CD4-positive, CD25-positive, alpha-beta regulatory T cell (primary cell): ENCODE data around the gene TAF10. TPM values are rescaled to one million over a fixed set of nuclear protein-coding genes. Genes with fewer than 3 reads are reported as not detected.

Experiments
- ATAC-seq, 2 donors: fragments of 150-1000 bp; cut with Tn5 transposase; one replicate each; pipeline ENCODE4 v1.10.0; 2021; ENCODE audit warnings: low read depth in 2 of 2, moderate number of reproducible peaks in 2 of 2, moderate library complexity in 1 of 2
- DNase-seq, 3 donors: peaks; one replicate each; pipeline versions ENCODE4 v3.0.0 to v3.0.0-alpha.2; 2012 to 2022; ENCODE audit warnings: mixed read lengths in 1 of 3
- H3K27ac ChIP-seq: one replicate; pipeline ENCODE4 v1.7.0; 2013; ENCODE audit warnings: mild to moderate bottlenecking, low read length; ENCODE audit not compliant: insufficient read depth, poor library complexity, severe bottlenecking
- H3K27me3 ChIP-seq: one replicate; pipeline ENCODE4 v1.7.0; 2013; ENCODE audit warnings: low read length; ENCODE audit not compliant: control insufficient read depth, insufficient read depth
- H3K36me3 ChIP-seq: one replicate; pipeline ENCODE4 v1.7.0; 2013; ENCODE audit warnings: mild to moderate bottlenecking, low read length, moderate library complexity; ENCODE audit not compliant: control insufficient read depth, insufficient read depth
- H3K4me1 ChIP-seq: 2 replicates; pipeline ENCODE4 v1.7.0; 2013; ENCODE audit warnings: mild to moderate bottlenecking, low read length; ENCODE audit not compliant: insufficient read depth, control insufficient read depth, poor library complexity, severe bottlenecking
- H3K4me3 ChIP-seq: one replicate; pipeline ENCODE4 v1.7.0; 2013; ENCODE audit warnings: low read depth, mild to moderate bottlenecking, low read length, moderate library complexity
- H3K9me3 ChIP-seq, 2 experiments: 1 replicate in 1 of 2; 2 replicates in 1 of 2; pipeline ENCODE4 v1.7.0; 2013; ENCODE audit warnings: low read length in 2 of 2, mild to moderate bottlenecking in 1 of 2, moderate library complexity in 1 of 2; ENCODE audit not compliant: control insufficient read depth in 2 of 2
- H3K27ac Mint-ChIP-seq, 3 donors: one replicate each; pipeline ENCODE4 v1.8.0; 2020 to 2022; ENCODE audit warnings: mild to moderate bottlenecking in 3 of 3, mixed read lengths in 3 of 3, moderate library complexity in 2 of 3
- H3K27me3 Mint-ChIP-seq: one replicate; pipeline ENCODE4 v1.8.0; 2022; ENCODE audit warnings: mild to moderate bottlenecking, mixed read lengths
- H3K36me3 Mint-ChIP-seq: one replicate; pipeline ENCODE4 v1.8.0; 2020; ENCODE audit warnings: mixed read lengths
- H3K4me1 Mint-ChIP-seq, 4 donors: one replicate each; pipeline ENCODE4 v1.8.0; 2020 to 2022; ENCODE audit warnings: mixed read lengths in 4 of 4, mild to moderate bottlenecking in 1 of 4
- H3K4me3 Mint-ChIP-seq, 4 donors: one replicate each; pipeline ENCODE4 v1.8.0; 2020 to 2022; ENCODE audit warnings: mild to moderate bottlenecking in 4 of 4, mixed read lengths in 4 of 4, moderate library complexity in 3 of 4
- H3K9me3 Mint-ChIP-seq, 7 donors: one replicate each; pipeline ENCODE4 v1.8.0; 2020 to 2022; ENCODE audit warnings: mixed read lengths in 7 of 7, mild to moderate bottlenecking in 3 of 7, moderate library complexity in 2 of 7
- polyA plus RNA-seq, 4 donors: library from polyadenylated mRNA; unstranded; fragments of 300-500 nt; fragmentation: Illumina TruSeq; gene quantifications; one replicate each; pipeline ENCODE4 v1.2.3, GENCODE V29; 2021
- total RNA-seq: library from RNA; stranded (reverse); gene quantifications from one replicate; pipeline ENCODE4 v1.2.3, GENCODE V29; 2022

Gene TAF10
- total RNA-seq (125 TPM), polyA plus RNA-seq (100 to 1,000 TPM; 254 to 386 (median 265) TPM)

DNA sequence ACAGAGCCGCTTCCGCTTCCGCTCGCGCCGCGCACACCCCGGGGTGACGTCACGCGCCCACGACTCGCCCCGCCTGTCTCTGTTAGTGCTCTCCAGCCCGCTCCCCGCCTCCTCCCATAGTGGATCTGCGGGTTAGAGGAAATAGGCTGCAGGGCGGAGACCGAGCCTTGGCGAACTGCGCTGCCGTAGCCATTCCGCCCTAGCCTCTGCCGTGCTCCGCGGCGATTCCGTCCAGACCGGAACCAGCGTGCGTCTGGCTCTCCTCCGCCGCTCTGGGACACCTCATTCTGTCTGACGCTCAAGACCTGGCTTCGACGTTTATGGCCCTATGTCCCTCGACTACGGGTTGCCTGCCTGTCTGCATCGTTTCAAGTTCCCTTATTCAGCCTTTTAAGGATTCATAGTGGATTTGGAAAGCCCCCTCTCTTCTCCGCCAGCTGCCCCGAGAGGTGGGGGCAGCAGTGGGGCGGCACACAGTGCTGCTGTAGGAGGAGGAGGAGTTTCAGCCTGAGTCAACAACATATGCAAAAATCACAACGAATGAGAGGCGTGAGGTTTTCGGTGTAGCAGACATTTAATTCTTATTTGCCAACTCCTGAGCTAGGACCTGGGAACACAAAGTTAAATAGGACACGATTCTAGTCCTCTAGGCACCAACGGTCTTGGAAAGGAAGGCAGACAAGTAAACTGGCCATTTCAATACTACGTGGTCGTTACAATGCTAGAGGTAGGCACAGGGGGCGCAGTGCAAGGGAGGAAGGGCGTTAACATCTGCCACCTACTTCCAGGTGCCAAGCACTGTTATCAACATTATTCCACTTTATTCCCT, at the start of gene TAF10:
Gene TAF10 (minus strand): TSS at position 4 of the 829 bp plus-strand sequence. CDS start 27 bp downstream, outside the sequence.
- DNase-seq (peak; percentile 94 to 98 (median 95)), ATAC-seq (peak; percentile 89 to 90)
- Mint-ChIP-seq H3K4me1 (peaks cover 0 to 52% (median 36%) of the 10 kb centered on the region in 4 donors), H3K36me3 (peaks cover 36% of the 10 kb centered on the region), H3K4me3 (peak within 1 kb of the TSS in 3 of 4 donors; percentile 92 to 95 (median 94)), H3K27me3 (no peaks in the 10 kb centered on the region), H3K9me3 (no peaks in the 10 kb centered on the region), H3K27ac (peak within 1 kb of the TSS in 2 of 3 donors; percentile 98)
- Histone ChIP-seq H3K36me3 (peaks cover 52% of the 10 kb centered on the region), H3K9me3 (no peaks in the 10 kb centered on the region), H3K4me3 (peak within 1 kb of the TSS; percentile 96), H3K27me3 (no peaks in the 10 kb centered on the region), H3K4me1 (peaks cover 45% of the 10 kb centered on the region), H3K27ac (peak within 1 kb of the TSS; percentile 95)

- DNase-seq (no peak), ATAC-seq (no peak)
- Mint-ChIP-seq H3K4me1 (peaks cover 0 to 15% (median 2%) of the 10 kb centered on the region in 4 donors), H3K36me3 (no peaks in the 10 kb centered on the region), H3K4me3 (no peak overlapping the region), H3K27me3 (peaks cover 23% of the 10 kb centered on the region), H3K9me3 (peaks cover 0 to 4% (median 0%) of the 10 kb centered on the region in 7 donors), H3K27ac (no peak overlapping the region)
- no peaks in the 10 kb centered on the region for H3K4me1 ChIP-seq
- H3K27ac ChIP-seq = no peak overlapping the region
- H3K27me3 ChIP-seq = peaks cover 13% of the 10 kb centered on the region
- H3K36me3 ChIP-seq = no peaks in the 10 kb centered on the region
- H3K4me3 ChIP-seq = no peak overlapping the region
- no peaks in the 10 kb centered on the region for H3K9me3 ChIP-seq
Measured at GRCh38 chr11:6660712-6661111, 48.7 kb upstream of the TAF10 start.

- no peak for DNase-seq
- no peaks in the 10 kb centered on the region for H3K9me3 ChIP-seq
- no peak for ATAC-seq
- no peak overlapping the region for H3K4me3 Mint-ChIP-seq
- H3K27ac ChIP-seq = no peak overlapping the region
- H3K27me3 ChIP-seq = peaks cover 18% of the 10 kb centered on the region
- no peaks in the 10 kb centered on the region for H3K36me3 ChIP-seq
- no peaks in the 10 kb centered on the region for H3K36me3 Mint-ChIP-seq
- H3K27ac Mint-ChIP-seq = no peak overlapping the region
- H3K4me1 Mint-ChIP-seq = peaks cover 0 to 12% (median 2%) of the 10 kb centered on the region in 4 donors
- peaks cover 4% of the 10 kb centered on the region for H3K4me1 ChIP-seq
- H3K4me3 ChIP-seq = no peak overlapping the region
- peaks cover 18% of the 10 kb centered on the region for H3K27me3 Mint-ChIP-seq
- H3K9me3 Mint-ChIP-seq = peaks cover 0 to 4% (median 0%) of the 10 kb centered on the region in 7 donors
Measured at GRCh38 chr11:6658647-6659046, 46.6 kb upstream of the TAF10 start.

- peaks cover 4% of the 10 kb centered on the region for H3K4me1 ChIP-seq
- H3K4me3 Mint-ChIP-seq = peak overlapping the region; percentile 70 to 87 (median 80)
- H3K27ac ChIP-seq = no peak overlapping the region
- H3K36me3 Mint-ChIP-seq = no peaks in the 10 kb centered on the region
- no peaks in the 10 kb centered on the region for H3K36me3 ChIP-seq
- peaks cover 0 to 11% (median 1%) of the 10 kb centered on the region in 4 donors for H3K4me1 Mint-ChIP-seq
- DNase-seq = no peak
- H3K9me3 Mint-ChIP-seq = peaks cover 0 to 2% (median 0%) of the 10 kb centered on the region in 7 donors
- H3K27ac Mint-ChIP-seq = peak overlapping the region in 2 of 3 donors; percentile 32 to 83
- ATAC-seq = no peak
- peaks cover 21% of the 10 kb centered on the region for H3K27me3 ChIP-seq
- no peaks in the 10 kb centered on the region for H3K9me3 ChIP-seq
- no peak overlapping the region for H3K4me3 ChIP-seq
- H3K27me3 Mint-ChIP-seq = peaks cover 16% of the 10 kb centered on the region
Measured at GRCh38 chr11:6657346-6657745, 45.3 kb upstream of the TAF10 start.

DNA sequence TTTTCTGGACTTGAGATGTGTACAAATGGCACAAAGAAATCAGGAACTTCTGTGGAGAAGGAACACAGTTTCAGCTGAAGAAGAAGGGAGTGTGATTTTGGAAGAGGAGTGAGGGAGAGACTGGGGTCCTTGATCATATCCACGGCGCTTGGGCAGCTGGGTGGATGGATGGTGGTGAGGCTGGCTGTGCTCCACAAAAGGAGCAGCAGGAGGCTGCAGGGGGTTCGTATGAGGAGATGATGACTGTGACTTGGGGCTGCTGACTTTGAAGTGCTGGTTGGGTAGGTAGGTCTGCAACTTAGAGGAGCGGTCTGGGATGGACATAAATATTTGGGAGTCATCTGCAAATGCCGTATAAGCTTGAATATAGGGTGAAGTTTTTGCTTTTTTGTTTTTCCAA, 44.9 kb upstream of the TAF10 start:
- Mint-ChIP-seq H3K27me3 (peaks cover 16% of the 10 kb centered on the region), H3K9me3 (peaks cover 0 to 2% (median 0%) of the 10 kb centered on the region in 7 donors), H3K36me3 (no peaks in the 10 kb centered on the region), H3K4me1 (peaks cover 0 to 11% (median 1%) of the 10 kb centered on the region in 4 donors), H3K4me3 (peak overlapping the region; percentile 70 to 87 (median 80)), H3K27ac (peak overlapping the region in 2 of 3 donors; percentile 32 to 83)
- Histone ChIP-seq H3K27me3 (peaks cover 23% of the 10 kb centered on the region), H3K27ac (no peak overlapping the region), H3K4me3 (no peak overlapping the region), H3K9me3 (no peaks in the 10 kb centered on the region), H3K36me3 (no peaks in the 10 kb centered on the region), H3K4me1 (peaks cover 4% of the 10 kb centered on the region)
- no peak for DNase-seq
- no peak for ATAC-seq

DNA sequence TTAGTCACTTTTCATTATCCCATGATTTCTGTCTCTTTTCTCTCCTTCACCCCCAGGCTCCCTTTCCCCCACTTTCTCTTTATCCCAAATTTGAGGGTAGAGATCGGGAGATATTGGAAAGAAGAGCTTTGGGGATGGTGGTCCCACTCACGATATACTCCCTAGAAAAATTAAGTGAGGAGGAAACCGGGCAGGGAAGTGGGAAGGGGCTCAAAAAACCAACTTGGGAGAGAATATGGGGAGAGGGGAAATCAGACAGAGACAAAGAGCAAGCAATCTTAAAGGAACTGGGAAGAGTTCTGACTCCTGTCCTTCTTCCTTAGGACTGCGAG, 44.5 kb upstream of the TAF10 start:
- peaks cover 23% of the 10 kb centered on the region for H3K27me3 ChIP-seq
- Mint-ChIP-seq H3K27ac (peak overlapping the region in 2 of 3 donors; percentile 31 to 83), H3K36me3 (no peaks in the 10 kb centered on the region), H3K9me3 (peaks cover 0 to 2% (median 0%) of the 10 kb centered on the region in 7 donors), H3K27me3 (peaks cover 16% of the 10 kb centered on the region), H3K4me1 (peaks cover 0 to 11% (median 1%) of the 10 kb centered on the region in 4 donors), H3K4me3 (peak overlapping the region; percentile 70 to 87 (median 80))
- H3K27ac ChIP-seq = no peak overlapping the region
- H3K4me3 ChIP-seq = no peak overlapping the region
- DNase-seq = no peak
- H3K4me1 ChIP-seq = peaks cover 4% of the 10 kb centered on the region
- no peaks in the 10 kb centered on the region for H3K9me3 ChIP-seq
- no peaks in the 10 kb centered on the region for H3K36me3 ChIP-seq
- no peak for ATAC-seq

DNA sequence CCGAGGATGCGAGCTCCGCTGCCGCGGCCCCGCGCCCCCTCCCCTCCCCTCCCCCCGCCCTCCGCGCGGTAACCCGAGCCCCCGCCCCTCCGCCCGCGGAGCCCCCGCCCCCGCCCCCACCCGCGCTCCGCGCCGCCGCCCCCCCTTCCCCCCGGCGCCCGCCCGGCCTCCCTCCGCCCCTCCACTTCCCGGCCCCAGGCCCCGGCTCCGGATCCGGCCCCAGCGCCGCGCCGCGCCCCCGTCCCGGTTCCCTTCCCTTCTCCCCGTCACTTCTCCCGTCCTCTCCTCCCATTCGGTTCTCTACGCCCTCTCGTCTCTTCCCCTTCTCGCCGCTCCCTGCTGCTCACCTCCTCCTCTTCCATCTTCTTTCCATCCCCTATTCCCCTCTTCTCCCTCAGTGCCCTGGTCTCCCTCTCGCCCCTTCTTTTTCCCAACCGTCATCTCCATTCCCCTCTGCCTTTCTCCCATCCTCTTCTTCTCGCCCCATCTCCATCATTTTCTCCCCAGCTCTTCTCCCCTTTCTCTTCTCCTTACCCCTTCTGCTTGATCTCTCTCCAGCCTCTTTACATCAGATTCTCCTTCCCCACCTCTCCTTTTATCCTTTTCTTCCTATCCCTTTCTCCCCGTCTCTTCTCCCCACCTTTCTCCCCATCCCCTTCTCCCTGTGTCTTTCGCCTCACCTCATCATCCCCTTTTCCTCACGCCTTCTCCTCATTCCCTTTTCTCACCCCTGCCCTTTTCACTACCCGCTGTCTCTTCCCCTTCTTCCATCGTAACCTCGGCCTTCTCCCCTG, 44.0 kb upstream of the TAF10 start, which contains the start of gene DCHS1:
Gene DCHS1 (minus strand): TSS at position 20 of the 794 bp plus-strand sequence. CDS start 14,196 bp downstream, outside the sequence.
- H3K9me3 Mint-ChIP-seq = peaks cover 0 to 2% (median 0%) of the 10 kb centered on the region in 7 donors
- Histone ChIP-seq H3K4me1 (peaks cover 4% of the 10 kb centered on the region), H3K36me3 (no peaks in the 10 kb centered on the region), H3K9me3 (no peaks in the 10 kb centered on the region), H3K27me3 (peaks cover 27% of the 10 kb centered on the region), H3K27ac (peak within 1 kb of the TSS; percentile 39), H3K4me3 (peak within 1 kb of the TSS; percentile 64)
- H3K27me3 Mint-ChIP-seq = peaks cover 16% of the 10 kb centered on the region
- DNase-seq (peak in 1 of 3 donors; percentile 19), ATAC-seq (no peak)
- H3K4me1 Mint-ChIP-seq = peaks cover 0 to 11% (median 1%) of the 10 kb centered on the region in 4 donors
- H3K4me3 Mint-ChIP-seq = peak within 1 kb of the TSS; percentile 71 to 87 (median 80)
- H3K36me3 Mint-ChIP-seq = no peaks in the 10 kb centered on the region
- peak within 1 kb of the TSS; percentile 47 to 83 (median 50) for H3K27ac Mint-ChIP-seq
